ENCODE results near the gene CREB3L4. TPM values are rescaled to one million over a fixed set of nuclear protein-coding genes. Genes with fewer than 3 reads are reported as not detected.
"Not testable (repeated sequence)": the region's sequence is repeated elsewhere in the genome, so short reads cannot be mapped to it uniquely, and the experiment has no call there.

Gene CREB3L4
- total RNA-seq, 2 experiments from 2014 or later, result 7.3 to 8.2 TPM

- ChIA-PET CTCF (interaction anchor here (1.4 to 2.3 kb wide), 3 partner anchors 13 to 45 kb away, joined by 3 to 9 read pairs (median 4); partner anchors contain the start of genes CREB3L4, DENND4B and JTB), POLR2A (interaction anchor here (0.5 to 2.3 kb wide), 7 partner anchors 14 to 447 kb away, joined by 3 to 23 read pairs (median 4); partner anchors contain the start of genes CREB3L4 and JTB)
Measured at GRCh38 chr1:153991151-153991630, 23.5 kb downstream of the CREB3L4 start.

- CTCF ChIA-PET, result interaction anchor here (0.6 to 1.8 kb wide), 3 partner anchors 14 to 168 kb away, joined by 3 to 4 read pairs (median 3); partner anchors contain the start of genes DENND4B and JTB
- POLR2A ChIA-PET, result interaction anchor here (0.6 to 2.3 kb wide), 5 partner anchors 14 to 174 kb away, joined by 3 to 23 read pairs (median 4); partner anchors contain the start of genes CREB3L4 and JTB
Measured at GRCh38 chr1:153991806-153992205, 24.1 kb downstream of the CREB3L4 start.

- ChIA-PET POLR2A (interaction anchor here (0.7 kb wide), 1 partner anchor 212 kb away, joined by 3 read pairs; no protein-coding TSS in a partner anchor), CTCF (interaction anchor here (0.8 to 1.0 kb wide), 2 partner anchors 8 to 195 kb away, joined by 3 to 4 read pairs; no protein-coding TSS in a partner anchor)
Measured at GRCh38 chr1:153995202-153995601, 27.5 kb downstream of the CREB3L4 start.

- POLR2A ChIA-PET, result no interaction called here
- CTCF ChIA-PET, result interaction anchor here (0.8 to 1.0 kb wide), 2 partner anchors 9 to 195 kb away, joined by 3 to 4 read pairs; no protein-coding TSS in a partner anchor
Measured at GRCh38 chr1:153995640-153996039, 27.9 kb downstream of the CREB3L4 start.

GRCh38 chr1:153996882-153997281 is 29.2 kb downstream of the CREB3L4 start:
- CTCF ChIA-PET, result not testable (repeated sequence)
- POLR2A ChIA-PET, result interaction anchor here (0.6 kb wide), 1 partner anchor 185 kb away, joined by 3 read pairs; no protein-coding TSS in a partner anchor

- CTCF ChIA-PET, result interaction anchor here (0.8 kb wide), 1 partner anchor 286 kb away, joined by 3 read pairs; no protein-coding TSS in a partner anchor
- POLR2A ChIA-PET, result interaction anchor here (0.6 kb wide), 1 partner anchor 54 kb away, joined by 4 read pairs; the partner anchor contains the start of gene DENND4B
Measured at GRCh38 chr1:154000420-154000819, 32.7 kb downstream of the CREB3L4 start.

GRCh38 chr1:154006136-154006535 is 38.4 kb downstream of the CREB3L4 start:
- CTCF ChIA-PET, result no interaction called here
- POLR2A ChIA-PET, result no interaction called here

GRCh38 chr1:154012129-154012528 is 44.4 kb downstream of the CREB3L4 start:
- POLR2A ChIA-PET, result interaction anchor here (0.7 kb wide), 1 partner anchor 19 kb away, joined by 4 read pairs; no protein-coding TSS in a partner anchor
- CTCF ChIA-PET, result no interaction called here

- CTCF ChIA-PET, result not testable (repeated sequence)
- POLR2A ChIA-PET, result interaction anchor here (0.7 kb wide), 1 partner anchor 20 kb away, joined by 4 read pairs; no protein-coding TSS in a partner anchor
Measured at GRCh38 chr1:154012543-154012942, 44.8 kb downstream of the CREB3L4 start.

- ChIA-PET CTCF (no interaction called here), POLR2A (no interaction called here)
Measured at GRCh38 chr1:154014154-154014907, 46.6 kb downstream of the CREB3L4 start.

GRCh38 chr1:154019269-154019668 is 51.6 kb downstream of the CREB3L4 start:
- ChIA-PET CTCF (interaction anchor here (1.1 kb wide), 1 partner anchor 32 kb away, joined by 3 read pairs; no protein-coding TSS in a partner anchor), POLR2A (no interaction called here)

GRCh38 chr1:154019940-154020339 is 52.2 kb downstream of the CREB3L4 start:
- ChIA-PET CTCF (interaction anchor here (1.1 kb wide), 1 partner anchor 33 kb away, joined by 3 read pairs; no protein-coding TSS in a partner anchor), POLR2A (no interaction called here)

Other genes starting within 250 kb of the CREB3L4 start
- 10 to 100 TPM; 54.9 to 55.3 TPM for gene INTS3, start 239.9 kb upstream of the CREB3L4 start, total RNA-seq
- gene SLC27A3, start 192.5 kb upstream of the CREB3L4 start, total RNA-seq, result 10 to 100 TPM; 11.2 to 12.1 TPM
- gene GATAD2B, start 44.9 kb upstream of the CREB3L4 start, total RNA-seq, result 10 to 100 TPM; 53.6 to 57.5 TPM
- 100 to 1,000 TPM; 106 to 108 TPM for gene DENND4B, start 21.2 kb upstream of the CREB3L4 start, total RNA-seq
- 10 to 100 TPM; 56.8 to 66.9 TPM for gene CRTC2, start 9.3 kb upstream of the CREB3L4 start, total RNA-seq
- 10 to 100 TPM; 82.4 to 84.8 TPM for gene SLC39A1, start 4.4 kb upstream of the CREB3L4 start, total RNA-seq
- gene JTB, start 9.8 kb downstream of the CREB3L4 start, total RNA-seq, result 100 to 1,000 TPM; 238 to 239 TPM
- 10 to 100 TPM; 15.5 to 16.6 TPM for gene RAB13, start 18.4 kb downstream of the CREB3L4 start, total RNA-seq
- 1,000 to 10,000 TPM; 1,492 to 1,580 TPM for gene RPS27, start 22.9 kb downstream of the CREB3L4 start, total RNA-seq
- under 1 TPM in 1 of 2 experiments, not detected in 1; 0.04 TPM for gene NUP210L, start 187.2 kb downstream of the CREB3L4 start, total RNA-seq
- 100 to 1,000 TPM; 796 to 807 TPM for gene TPM3, start 224.2 kb downstream of the CREB3L4 start, total RNA-seq
- not detected for gene CFAP141, start 238.4 kb downstream of the CREB3L4 start, total RNA-seq